ENCODE data around the gene MUC7.
"Not testable (repeated sequence)": the region's sequence is repeated elsewhere in the genome, so short reads cannot be mapped to it uniquely, and the experiment has no call there.

The MUC7 gene

DNA sequence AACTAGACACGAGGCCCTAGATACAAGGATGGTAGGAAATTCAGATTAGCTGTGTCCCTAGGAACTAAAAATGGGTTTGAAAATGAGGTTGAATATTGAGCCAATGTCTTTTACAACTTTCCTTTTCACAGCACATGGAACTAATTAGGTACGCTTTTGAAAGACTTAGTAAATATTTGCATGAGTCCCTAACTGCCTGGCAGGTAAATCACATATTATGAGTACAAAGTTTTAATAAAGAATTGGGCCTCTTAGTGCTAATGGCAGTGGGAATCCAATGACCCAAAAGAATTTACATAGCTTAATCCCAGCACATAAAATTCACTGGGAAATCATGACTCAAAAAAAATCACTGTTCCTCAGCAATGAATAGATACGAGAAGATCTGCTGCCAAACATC lies 16.8 kb downstream of the MUC7 start:
- Histone ChIP-seq H3K9me3 (ENCODE audit: control insufficient read depth, low read length) (no peaks in the 10 kb centered on the region), H3K9ac (no peak overlapping the region), H3K27ac (no peak overlapping the region), H2AFZ (no peak overlapping the region), H3K36me3 (ENCODE audit: control insufficient read depth, insufficient read depth, low read length) (no peaks in the 10 kb centered on the region), H3K4me2 (ENCODE audit: low read length) (no peak overlapping the region), H3K79me2 (no peaks in the 10 kb centered on the region), H3K4me1 (no peaks in the 10 kb centered on the region), H3K4me3 (ENCODE audit: low read depth, low read length) (no peak overlapping the region), H3K27me3 (ENCODE audit: control insufficient read depth, insufficient read depth, low read length) (no peaks in the 10 kb centered on the region)
- TF ChIP-seq CTCF (IDR thresholded peaks at IDR 0.05) = no peak

DNA sequence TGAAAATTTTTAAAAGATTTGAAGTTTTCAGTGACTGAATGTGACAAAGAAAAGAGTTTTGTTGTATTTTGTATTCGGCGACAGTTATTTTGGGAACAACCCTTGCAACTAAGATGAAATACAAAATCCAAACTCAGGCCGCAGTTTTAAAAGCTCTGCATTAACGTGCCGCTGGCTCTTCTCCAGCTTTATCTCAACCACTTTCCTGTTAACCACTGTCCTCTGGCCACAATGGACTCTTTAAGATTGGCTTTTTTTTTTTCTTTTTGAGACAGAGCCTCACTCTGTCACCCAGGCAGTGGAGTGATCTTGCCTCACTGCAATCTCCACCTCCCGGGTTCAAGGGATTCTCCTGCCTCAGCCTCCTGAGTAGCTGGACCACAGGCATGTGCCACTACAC lies 24.2 kb downstream of the MUC7 start:
- no peaks in the 10 kb centered on the region for H3K79me2 ChIP-seq
- H3K27me3 ChIP-seq (ENCODE audit: control insufficient read depth, insufficient read depth, low read length) = no peaks in the 10 kb centered on the region
- H3K4me3 ChIP-seq (ENCODE audit: low read depth, low read length) = no peak overlapping the region
- H3K9ac ChIP-seq = no peak overlapping the region
- H3K9me3 ChIP-seq (ENCODE audit: control insufficient read depth, low read length) = no peaks in the 10 kb centered on the region
- no peaks in the 10 kb centered on the region for H3K4me1 ChIP-seq
- H3K27ac ChIP-seq = no peak overlapping the region
- H3K36me3 ChIP-seq (ENCODE audit: control insufficient read depth, insufficient read depth, low read length) = no peaks in the 10 kb centered on the region
- no peak for TF ChIP-seq CTCF (IDR thresholded peaks at IDR 0.05)
- no peak overlapping the region for H3K4me2 ChIP-seq (ENCODE audit: low read length)
- no peak overlapping the region for H2AFZ ChIP-seq

GRCh38 chr4:70501838-70502237 lies 29.8 kb downstream of the MUC7 start:
- H3K36me3 ChIP-seq (ENCODE audit: control insufficient read depth, insufficient read depth, low read length); H3K27ac ChIP-seq; H3K4me1 ChIP-seq: not testable (repeated sequence)

GRCh38 chr4:70504733-70505132 lies 32.7 kb downstream of the MUC7 start:
- H3K9ac ChIP-seq = no peak overlapping the region
- no peak overlapping the region for H2AFZ ChIP-seq
- no peaks in the 10 kb centered on the region for H3K9me3 ChIP-seq (ENCODE audit: control insufficient read depth, low read length)
- H3K79me2 ChIP-seq = no peaks in the 10 kb centered on the region
- no peak overlapping the region for H3K4me3 ChIP-seq (ENCODE audit: low read depth, low read length)
- H3K36me3 ChIP-seq (ENCODE audit: control insufficient read depth, insufficient read depth, low read length) = no peaks in the 10 kb centered on the region
- H3K4me2 ChIP-seq (ENCODE audit: low read length) = no peak overlapping the region
- H3K27me3 ChIP-seq (ENCODE audit: control insufficient read depth, insufficient read depth, low read length) = no peaks in the 10 kb centered on the region
- H3K27ac ChIP-seq = no peak overlapping the region
- no peak for TF ChIP-seq CTCF (IDR thresholded peaks at IDR 0.05)
- H3K4me1 ChIP-seq = no peaks in the 10 kb centered on the region

More at GRCh38 chr4:70501838-70502237, 29.8 kb downstream of the MUC7 start:
- H3K4me2 ChIP-seq (ENCODE audit: low read length); H3K79me2 ChIP-seq; H3K4me3 ChIP-seq (ENCODE audit: low read depth, low read length); H3K9me3 ChIP-seq (ENCODE audit: control insufficient read depth, low read length); H3K27me3 ChIP-seq (ENCODE audit: control insufficient read depth, insufficient read depth, low read length); H3K9ac ChIP-seq; H2AFZ ChIP-seq: not testable (repeated sequence)

- Histone ChIP-seq H3K79me2 (no peaks in the 10 kb centered on the region), H3K4me3 (ENCODE audit: low read depth, low read length) (no peak overlapping the region), H3K27ac (no peak overlapping the region), H2AFZ (no peak overlapping the region), H3K4me1 (no peaks in the 10 kb centered on the region), H3K27me3 (ENCODE audit: control insufficient read depth, insufficient read depth, low read length) (no peaks in the 10 kb centered on the region), H3K9ac (no peak overlapping the region), H3K4me2 (ENCODE audit: low read length) (no peak overlapping the region), H3K36me3 (ENCODE audit: control insufficient read depth, insufficient read depth, low read length) (no peaks in the 10 kb centered on the region), H3K9me3 (ENCODE audit: control insufficient read depth, low read length) (no peaks in the 10 kb centered on the region)
- peak; percentile 67 for TF ChIP-seq CTCF (IDR thresholded peaks at IDR 0.05)
Measured at GRCh38 chr4:70505151-70505748, 33.3 kb downstream of the MUC7 start.

Data from parathyroid adenoma (tissue), 2 donors.